ENCODE measurements around the gene RPTOR.

RPTOR gene

DNA sequence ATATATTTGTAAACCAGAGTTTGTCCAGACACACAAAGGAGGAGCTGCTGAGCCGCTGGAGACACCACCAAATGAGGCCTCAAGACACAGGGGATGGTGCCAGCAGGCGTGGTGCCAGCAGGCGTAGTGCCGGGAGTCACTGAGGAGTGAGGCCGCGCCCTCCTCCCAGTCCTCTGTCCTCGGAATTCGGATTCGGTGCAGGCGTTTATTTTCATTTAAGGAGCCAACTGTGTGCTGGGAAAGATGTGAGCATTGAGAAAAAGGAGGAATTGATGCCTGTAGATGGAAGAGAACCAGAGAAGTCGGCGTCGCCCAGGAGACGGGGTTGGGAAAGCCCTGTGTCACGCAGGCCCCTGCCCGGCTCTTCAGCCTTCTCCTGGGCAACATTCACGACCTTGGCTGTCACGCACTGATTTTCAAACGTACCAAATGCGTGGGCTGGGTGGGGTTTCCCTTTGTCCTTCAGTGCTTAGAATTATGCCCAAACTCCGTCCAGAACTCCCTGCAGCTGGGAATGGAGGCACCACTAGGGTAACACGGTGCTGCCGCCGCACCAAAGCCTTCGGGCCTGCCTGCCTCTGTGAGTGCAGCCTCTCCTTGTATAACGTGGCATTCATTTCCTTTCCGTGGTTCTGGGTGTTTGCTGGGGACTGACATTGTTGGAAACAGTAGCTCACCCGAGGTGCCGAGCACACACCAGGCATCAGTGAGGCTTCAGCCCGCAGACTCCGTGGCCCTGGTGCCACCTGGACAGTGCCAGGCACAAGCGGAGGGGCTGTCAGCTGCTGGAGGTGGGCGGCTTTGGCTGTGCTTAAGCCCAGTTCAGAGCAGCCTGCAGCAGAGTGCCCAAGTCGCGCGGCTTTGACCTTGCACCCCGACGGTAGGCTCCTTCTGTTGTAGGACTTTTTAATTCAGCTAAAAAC is 398.0 kb downstream of the RPTOR start:
- no peak for DNase-seq

DNA sequence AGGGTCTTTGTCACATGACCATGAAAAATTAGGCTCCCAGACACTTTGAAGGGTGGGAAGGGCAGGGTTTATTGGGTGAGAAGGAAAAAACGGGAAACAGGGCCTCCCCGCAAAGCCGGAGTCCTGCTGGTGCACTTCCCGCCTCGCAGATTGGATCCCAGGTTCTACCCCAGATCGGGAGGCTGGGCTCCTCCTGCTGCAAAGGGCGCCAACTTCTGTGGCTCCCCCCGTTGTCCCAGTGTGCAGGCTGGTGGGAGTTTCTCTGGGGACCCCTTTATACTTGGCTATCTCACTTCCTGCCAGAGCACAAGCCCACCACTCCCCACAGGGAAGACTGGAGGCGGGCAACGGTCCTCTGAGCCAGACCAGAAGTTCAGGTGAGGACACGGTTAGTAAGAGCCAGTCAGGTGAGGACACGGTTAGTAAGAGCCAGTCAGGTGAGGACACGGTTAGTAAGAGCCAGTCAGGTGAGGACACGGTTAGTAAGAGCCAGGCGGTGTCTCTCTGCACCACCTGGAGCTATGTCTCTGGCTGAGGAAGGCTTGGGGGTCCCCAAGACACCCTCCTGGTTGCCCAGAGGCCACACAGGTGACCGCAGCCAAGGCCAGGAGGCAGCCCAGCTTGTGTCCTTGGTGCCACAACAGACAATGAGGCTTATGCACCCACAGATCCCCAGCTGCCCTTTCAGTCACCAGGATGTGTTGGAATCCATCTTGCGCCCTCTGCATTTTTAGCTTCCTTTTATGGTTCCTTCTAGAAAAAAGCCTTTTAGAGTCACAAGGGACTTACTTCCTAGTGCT is 398.9 kb downstream of the RPTOR start:
- no peak for DNase-seq

GRCh38 chr17:80944326-80944725 is 399.7 kb downstream of the RPTOR start:
- no peak for DNase-seq

GRCh38 chr17:80945736-80946135 is 401.1 kb downstream of the RPTOR start:
- DNase-seq = no peak

DNA sequence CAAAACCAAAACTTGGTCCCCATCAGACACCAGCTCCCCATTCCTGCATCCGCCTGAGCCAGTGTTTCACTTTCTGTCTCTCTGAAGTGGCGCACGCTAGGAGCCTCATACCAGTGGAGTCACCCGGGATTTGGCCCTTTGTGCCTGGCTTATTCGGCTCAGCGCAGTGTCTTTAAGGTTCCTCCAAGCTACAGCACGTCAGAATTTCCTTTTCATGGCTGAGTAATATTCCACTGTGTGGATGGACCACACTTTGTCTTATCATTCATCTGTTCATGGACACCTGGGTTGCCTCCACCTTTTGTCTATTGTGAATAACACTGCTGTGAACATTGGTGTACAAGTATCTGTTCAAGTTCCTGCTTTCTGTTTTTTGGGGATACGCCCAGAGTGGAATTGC is 401.8 kb downstream of the RPTOR start:
- no peak for DNase-seq

- no peak for DNase-seq
Observed at GRCh38 chr17:80947200-80947940, 402.7 kb downstream of the RPTOR start.

- no peak for DNase-seq
Observed at GRCh38 chr17:80948019-80948975, 403.7 kb downstream of the RPTOR start.

GRCh38 chr17:80948976-80949450 is 404.4 kb downstream of the RPTOR start:
- no peak for DNase-seq

- no peak for DNase-seq
Observed at GRCh38 chr17:80949451-80950421, 405.1 kb downstream of the RPTOR start.

DNA sequence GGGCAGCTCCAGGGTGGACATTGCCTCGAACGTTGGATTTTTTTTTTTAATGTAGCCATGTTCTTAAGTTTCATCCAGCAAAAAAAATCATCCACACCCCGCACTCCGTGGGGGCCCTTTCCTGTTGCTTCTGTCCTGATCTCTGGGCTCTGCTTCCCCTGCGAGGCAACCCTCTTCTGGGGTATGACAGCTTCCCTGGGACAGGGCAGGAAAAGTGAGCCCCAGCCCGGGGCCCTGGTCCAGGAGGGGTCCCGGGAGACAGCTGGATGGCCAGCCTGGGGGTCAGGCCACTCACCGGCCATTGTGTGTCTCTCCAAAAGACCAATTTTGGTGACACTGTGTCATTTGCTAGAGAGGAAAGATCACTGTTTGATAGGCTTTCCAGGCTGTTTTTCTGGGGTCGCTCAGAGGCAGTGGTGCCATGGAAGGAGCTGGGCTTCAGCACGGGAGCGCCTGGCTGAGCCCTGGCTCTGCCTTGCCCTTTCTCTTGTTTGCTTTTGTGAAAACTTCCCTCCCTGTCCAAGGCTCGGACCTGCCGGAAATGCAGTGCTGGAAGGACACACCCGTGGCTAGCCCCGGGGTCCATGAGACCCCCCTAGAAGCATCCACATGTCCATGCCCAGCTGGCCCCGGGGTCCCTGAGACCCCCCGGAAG is 406.0 kb downstream of the RPTOR start:
- no peak for DNase-seq

- no peak for DNase-seq
Observed at GRCh38 chr17:80951121-80952090, 406.8 kb downstream of the RPTOR start.

DNA sequence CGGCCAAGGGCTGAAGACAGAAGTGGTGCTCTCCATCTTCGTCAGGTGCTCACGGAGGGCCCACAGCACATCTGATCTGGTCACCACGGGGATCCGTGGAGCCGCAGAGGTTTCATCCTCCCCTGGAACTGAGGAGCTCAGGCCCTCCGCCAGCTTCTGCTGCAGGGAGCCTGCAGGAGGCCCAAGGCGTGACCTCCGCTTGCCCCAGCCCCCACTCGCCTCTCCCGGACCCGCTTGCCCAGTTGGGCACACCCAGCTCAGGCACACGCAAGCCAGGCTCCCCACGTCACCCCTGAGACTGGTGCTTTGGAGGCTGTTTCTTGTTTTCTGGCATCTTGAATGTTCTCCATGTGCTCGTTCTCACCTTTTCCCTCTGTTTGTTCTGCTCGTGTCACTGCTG is 407.7 kb downstream of the RPTOR start:
- no peak for DNase-seq

DNA sequence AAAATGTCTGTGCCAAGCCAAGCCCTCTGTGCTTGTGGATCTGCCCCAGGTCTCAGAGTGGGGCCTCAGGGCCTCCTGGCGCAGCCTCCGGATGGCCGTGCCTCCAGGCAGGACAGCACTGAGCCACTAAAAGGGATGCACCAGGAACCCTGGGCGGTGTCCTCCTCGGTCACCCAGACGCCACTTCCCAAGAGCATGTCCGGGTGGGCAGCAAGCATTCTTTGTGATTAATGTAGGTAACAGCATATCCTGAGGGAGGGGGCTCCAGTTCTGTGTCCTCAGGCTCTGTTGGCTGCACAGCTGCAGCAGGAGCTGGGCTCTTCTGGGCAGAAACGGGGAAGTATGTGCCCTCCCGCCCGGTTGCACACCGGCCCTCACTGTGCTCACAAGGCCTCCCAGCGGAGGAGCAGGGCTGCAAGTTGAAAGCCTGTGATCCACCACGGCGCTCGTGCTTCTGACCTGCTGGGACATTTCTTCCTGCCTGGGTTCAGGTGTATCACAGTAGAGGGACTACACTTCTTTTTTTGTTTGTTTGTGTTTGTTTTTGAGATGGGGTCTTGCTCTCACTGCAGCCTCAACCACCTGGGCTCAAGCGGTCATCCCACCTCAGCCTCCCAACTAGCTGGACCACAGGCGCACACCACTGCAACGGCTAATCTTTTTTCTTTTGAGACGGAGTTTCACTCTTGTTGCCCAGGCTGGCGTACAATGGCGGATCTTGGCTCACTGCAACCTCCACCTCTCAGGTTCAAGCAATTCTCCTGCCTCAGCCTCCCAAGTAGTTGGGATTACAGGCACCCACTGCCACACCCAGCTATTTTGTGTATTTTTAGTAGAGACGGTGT is 409.1 kb downstream of the RPTOR start:
- no peak for DNase-seq

DNA sequence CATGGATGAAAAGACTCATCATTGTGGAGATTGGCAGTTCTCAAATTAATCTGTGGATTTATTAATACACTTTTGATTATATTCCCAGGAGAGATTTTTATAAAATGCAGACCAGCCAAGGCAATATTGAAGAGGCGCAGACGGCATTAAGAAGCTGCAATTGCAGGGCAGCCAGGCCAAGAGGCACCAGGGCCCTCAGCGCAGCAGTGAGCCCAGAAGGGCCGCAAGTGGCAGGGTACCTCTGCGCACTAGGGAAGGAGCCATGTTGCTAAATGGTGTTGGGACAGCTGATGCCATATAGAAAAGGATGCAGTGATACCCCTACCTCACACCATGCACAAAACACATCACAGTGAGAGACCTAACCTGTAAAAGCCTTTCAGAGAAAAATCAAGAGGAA is 410.4 kb downstream of the RPTOR start:
- no peak for DNase-seq

DNA sequence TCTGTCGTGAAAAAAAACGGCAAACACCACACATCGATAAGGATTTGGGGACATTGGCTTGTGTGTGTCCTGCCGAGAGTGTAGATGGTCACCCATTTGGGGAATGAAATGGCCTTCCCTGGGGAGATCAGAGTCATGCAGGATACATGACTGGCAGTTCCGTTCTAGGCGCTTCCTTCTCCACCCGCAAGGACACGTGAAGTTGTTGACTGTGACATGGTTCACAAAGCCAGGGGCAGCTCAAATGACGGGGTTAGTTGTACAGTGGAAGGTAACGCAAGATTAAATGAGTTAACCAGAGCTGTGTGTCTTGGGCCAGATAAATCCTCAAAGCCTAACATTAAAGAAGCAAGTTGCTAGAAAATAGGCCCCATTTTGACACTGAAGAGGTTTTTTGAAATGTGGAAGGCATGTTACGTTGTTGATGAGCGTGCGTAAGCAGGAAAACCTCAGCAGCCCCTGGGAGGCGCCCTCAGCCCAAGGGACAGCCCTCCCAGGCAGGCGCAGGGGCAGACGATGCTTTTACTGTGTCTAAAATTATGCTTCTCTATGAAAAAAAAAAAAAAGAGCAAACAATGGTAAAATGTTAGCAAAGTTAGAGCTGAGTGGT is 411.1 kb downstream of the RPTOR start:
- no peak for DNase-seq

- DNase-seq = no peak
Observed at GRCh38 chr17:80956321-80957190, 411.9 kb downstream of the RPTOR start.

Measured in inflammatory macrophage treated with lipopolysaccharide for 1 hour (primary cell).